OCI-LY7 (cell line): ENCODE measurements around the gene AOPEP.

Experiments
- CTCF ChIP-seq: fragments of 200-600 bp; sonication (generic); conservative IDR thresholded peaks from 2 replicates; pipeline ENCODE4 v1.5.1; 2014; ENCODE audit warnings: mild to moderate bottlenecking, antibody characterized with exemption, low read length, moderate library complexity, mixed read lengths
- EZH2phosphoT487 ChIP-seq: fragments of 200-600 bp; sonication (generic); IDR thresholded peaks from 2 replicates; pipeline ENCODE4 v1.6.1; 2018; ENCODE audit warnings: low read depth, borderline replicate concordance, mild to moderate bottlenecking, mixed run types, antibody characterized with exemption, low read length, moderate library complexity, mixed read lengths

- TF ChIP-seq CTCF: no peak
- TF ChIP-seq EZH2phosphoT487: no peak
Observed at GRCh38 chr9:95036676-95037075, 310.2 kb downstream of the AOPEP start.
